Measurements from ENCODE around the gene SHROOM3.

DNA sequence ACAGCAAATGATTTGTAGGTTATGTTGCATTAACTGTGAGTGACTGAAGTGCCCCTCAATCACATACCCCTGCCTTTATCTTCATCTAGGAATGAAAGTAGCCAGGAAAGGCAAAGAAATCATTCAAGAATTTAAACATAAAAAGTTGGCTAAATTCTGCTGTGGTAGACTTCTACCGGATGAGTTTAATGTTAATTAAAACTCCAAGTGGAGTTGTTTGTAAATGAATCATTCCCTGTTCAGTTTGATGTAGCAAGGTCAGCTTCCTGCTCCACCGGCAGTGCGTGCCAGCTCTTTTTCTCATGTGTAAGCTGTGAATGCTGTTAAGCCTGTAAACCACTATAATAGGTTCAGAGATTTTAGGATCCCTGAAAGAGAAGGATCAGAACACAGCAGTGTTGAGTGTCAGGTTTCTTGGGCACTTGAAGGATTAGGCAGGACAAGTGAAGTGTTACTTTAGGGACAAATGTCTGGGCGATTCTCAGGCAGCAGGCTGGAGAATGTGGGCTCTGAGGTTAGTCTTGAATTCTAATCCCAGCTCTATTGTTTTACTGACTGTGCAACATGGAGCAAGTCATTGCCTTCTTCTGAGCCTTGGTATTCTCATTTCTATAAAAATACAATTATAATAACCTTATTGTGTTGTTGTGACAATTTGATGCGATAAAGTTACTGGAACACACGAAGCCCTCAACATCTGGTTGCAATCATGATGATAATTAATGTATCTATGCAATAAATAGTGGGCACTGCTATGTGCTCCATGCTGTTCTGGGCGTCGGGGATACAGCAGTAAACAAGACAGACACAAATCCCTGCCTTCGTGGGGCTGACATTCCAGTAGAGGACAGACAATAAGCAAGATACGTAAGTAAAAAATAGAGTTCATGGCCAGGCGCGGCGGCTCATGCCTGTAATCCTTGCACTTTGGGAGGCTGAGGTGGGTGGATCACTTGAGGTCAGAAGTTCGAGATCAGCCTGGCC is 112.0 kb downstream of the SHROOM3 start:
- TF ChIP-seq FOXM1 (IDR thresholded peaks at IDR 0.05; ENCODE audit: borderline replicate concordance, low read depth): peak; percentile 96
- TF ChIP-seq NFIC (IDR thresholded peaks at IDR 0.05): peak; percentile 73
- TF ChIP-seq, protein P1, sequence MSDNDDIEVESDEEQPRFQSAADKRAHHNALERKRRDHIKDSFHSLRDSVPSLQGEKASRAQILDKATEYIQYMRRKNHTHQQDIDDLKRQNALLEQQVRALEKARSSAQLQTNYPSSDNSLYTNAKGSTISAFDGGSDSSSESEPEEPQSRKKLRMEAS (IDR thresholded peaks at IDR 0.05): peak; percentile 53; the same call in 1 of the 2 replicates
- TF ChIP-seq CREB1 (IDR thresholded peaks at IDR 0.05; ENCODE audit: low read depth): no peak

Measured in Ishikawa (cell line).